ENCODE measurements around the gene SYAP1. TPM values are rescaled to one million over a fixed set of nuclear protein-coding genes. Genes with fewer than 3 reads are reported as not detected.
"Not testable (repeated sequence)": the region's sequence is repeated elsewhere in the genome, so short reads cannot be mapped to it uniquely, and the experiment has no call there.

The SYAP1 gene
- total RNA-seq, 1 donor from 2014 or later = 39.7 TPM

- Mint-ChIP-seq H3K27me3 (ENCODE audit: insufficient read depth, low read depth) (peaks cover 4% of the 10 kb centered on the region), H3K4me3 (no peak overlapping the region), H3K36me3 (no peaks in the 10 kb centered on the region), H3K4me1 (peaks cover 14% of the 10 kb centered on the region), H3K27ac (no peak overlapping the region), H3K9me3 (peaks cover 2% of the 10 kb centered on the region)
- Histone ChIP-seq H3K4me1 (peaks cover 11% of the 10 kb centered on the region), H2AFZ (replicated peaks) (no peak overlapping the region), H3K9ac (no peak overlapping the region), H3K36me3 (no peaks in the 10 kb centered on the region), H3K27me3 (no peaks in the 10 kb centered on the region), H3K4me2 (no peak overlapping the region), H4K20me1 (ENCODE audit: low read depth) (no peaks in the 10 kb centered on the region), H3K27ac (no peak overlapping the region), H3K9me3 (ENCODE audit: low read depth) (no peaks in the 10 kb centered on the region), H3F3A (ENCODE audit: low read depth) (peaks cover 29% of the 10 kb centered on the region), H3K79me2 (ENCODE audit: low read depth) (no peaks in the 10 kb centered on the region), H3K4me3 (no peak overlapping the region)
- DNase-seq (ENCODE audit: low spot score) = no peak
- TF ChIP-seq EZH2phosphoT487 (IDR thresholded peaks at IDR 0.05) (no peak), EZH2 (IDR thresholded peaks at IDR 0.05) (no peak), CTCF (IDR thresholded peaks at IDR 0.05) (no peak)
These were observed 55.3 kb downstream of the SYAP1 start for GRCh38 chrX:16774746-16775145.

- Histone ChIP-seq H3F3A (ENCODE audit: low read depth) (no peaks in the 10 kb centered on the region), H3K4me1 (no peaks in the 10 kb centered on the region), H3K36me3 (no peaks in the 10 kb centered on the region), H3K4me3 (no peak overlapping the region), H3K27ac (no peak overlapping the region), H4K20me1 (ENCODE audit: low read depth) (no peaks in the 10 kb centered on the region), H3K4me2 (no peak overlapping the region), H3K79me2 (ENCODE audit: low read depth) (no peaks in the 10 kb centered on the region), H3K9ac (no peak overlapping the region), H3K27me3 (no peaks in the 10 kb centered on the region), H3K9me3 (ENCODE audit: low read depth) (no peaks in the 10 kb centered on the region), H2AFZ (replicated peaks) (no peak overlapping the region)
- no peak for DNase-seq (ENCODE audit: low spot score)
- Mint-ChIP-seq H3K9me3 (no peaks in the 10 kb centered on the region), H3K27ac (no peak overlapping the region), H3K27me3 (ENCODE audit: insufficient read depth, low read depth) (peaks cover 2% of the 10 kb centered on the region), H3K36me3 (no peaks in the 10 kb centered on the region), H3K4me1 (no peaks in the 10 kb centered on the region), H3K4me3 (no peak overlapping the region)
- TF ChIP-seq EZH2phosphoT487 (IDR thresholded peaks at IDR 0.05) (no peak), EZH2 (IDR thresholded peaks at IDR 0.05) (no peak), CTCF (IDR thresholded peaks at IDR 0.05) (no peak)
These were observed 59.1 kb downstream of the SYAP1 start for GRCh38 chrX:16778545-16778944.

GRCh38 chrX:16778993-16779392 lies 59.6 kb downstream of the SYAP1 start:
- Histone ChIP-seq H3K9ac (no peak overlapping the region), H3K4me2 (no peak overlapping the region), H3K27ac (no peak overlapping the region), H3K4me3 (no peak overlapping the region), H3K79me2 (ENCODE audit: low read depth) (no peaks in the 10 kb centered on the region), H3F3A (ENCODE audit: low read depth) (no peaks in the 10 kb centered on the region), H3K36me3 (no peaks in the 10 kb centered on the region), H4K20me1 (ENCODE audit: low read depth) (no peaks in the 10 kb centered on the region), H3K4me1 (no peaks in the 10 kb centered on the region), H3K27me3 (no peaks in the 10 kb centered on the region), H3K9me3 (ENCODE audit: low read depth) (no peaks in the 10 kb centered on the region), H2AFZ (replicated peaks) (no peak overlapping the region)
- no peak for DNase-seq (ENCODE audit: low spot score)
- Mint-ChIP-seq H3K27me3 (ENCODE audit: insufficient read depth, low read depth) (peaks cover under 1% of the 10 kb centered on the region), H3K4me1 (no peaks in the 10 kb centered on the region), H3K36me3 (no peaks in the 10 kb centered on the region), H3K27ac (no peak overlapping the region), H3K9me3 (no peaks in the 10 kb centered on the region), H3K4me3 (no peak overlapping the region)
- TF ChIP-seq EZH2phosphoT487 (IDR thresholded peaks at IDR 0.05) (no peak), CTCF (IDR thresholded peaks at IDR 0.05) (no peak), EZH2 (IDR thresholded peaks at IDR 0.05) (no peak)

GRCh38 chrX:16779815-16780214 lies 60.4 kb downstream of the SYAP1 start:
- H3K4me1 Mint-ChIP-seq; H3F3A ChIP-seq (ENCODE audit: low read depth); H3K4me3 ChIP-seq; H3K27me3 ChIP-seq; H3K27ac Mint-ChIP-seq; H3K79me2 ChIP-seq (ENCODE audit: low read depth); DNase-seq (ENCODE audit: low spot score); H3K9ac ChIP-seq; H4K20me1 ChIP-seq (ENCODE audit: low read depth); H3K9me3 Mint-ChIP-seq; H3K36me3 ChIP-seq; H3K9me3 ChIP-seq (ENCODE audit: low read depth); H3K27ac ChIP-seq; H3K4me1 ChIP-seq; H3K36me3 Mint-ChIP-seq; H3K4me3 Mint-ChIP-seq; H3K4me2 ChIP-seq; H3K27me3 Mint-ChIP-seq (ENCODE audit: insufficient read depth, low read depth); H2AFZ ChIP-seq (replicated peaks): not testable (repeated sequence)

Measured in neural progenitor cell (in vitro differentiated cells).